B cell (primary cell): ENCODE measurements around the gene ADAM12. TPM values are rescaled to one million over a fixed set of nuclear protein-coding genes. Genes with fewer than 3 reads are reported as not detected.

Source experiments
- ATAC-seq: fragments of 200-7000 bp; cut with Tn5 transposase; one replicate; pipeline ENCODE4 v1.10.0; 2021; ENCODE audit warnings: low read depth, mild to moderate bottlenecking, moderate number of reproducible peaks, moderate library complexity
- CTCF ChIA-PET: fragments of 350-600 bp; sonication (Branson Sonifier 250); formaldehyde crosslinking; loops from one replicate; lab custom pipeline; 2021; ENCODE audit warnings: antibody characterized with exemption, inconsistent platforms; lab: Charles Lee
- POLR2A ChIA-PET: fragments of 350-600 bp; sonication (Branson Sonifier 250); formaldehyde crosslinking; loops from one replicate; lab custom pipeline; 2021; ENCODE audit warnings: antibody characterized with exemption; lab: Charles Lee
- DNase-seq: peaks from one replicate; pipeline ENCODE4 v3.0.0; 2013
- H2AFZ ChIP-seq: 2 replicates; pipeline ENCODE4 v1.6.1; 2012; ENCODE audit warnings: mild to moderate bottlenecking, low read depth, low read length; ENCODE audit not compliant: insufficient read depth, poor library complexity, severe bottlenecking
- H3K27ac ChIP-seq, 2 donors: 1 replicate in 1 of 2; 2 replicates in 1 of 2; pipeline ENCODE4 v1.5.1; 2012 to 2013; ENCODE audit warnings: low read length in 2 of 2, mild to moderate bottlenecking in 2 of 2, moderate library complexity in 1 of 2
- H3K27me3 ChIP-seq, 4 experiments: fragments of 200-600 bp in 1 of 4; sonication (generic) in 1 of 4; replicated peaks in 1 of 4; 1 replicate in 2 of 4; 2 replicates in 2 of 4; pipeline versions ENCODE4 v1.6.1 to v1.7.0; 2013 to 2016; ENCODE audit warnings: low read length in 3 of 4, mild to moderate bottlenecking in 2 of 4, mixed read lengths in 1 of 4, moderate library complexity in 1 of 4; ENCODE audit not compliant: insufficient read depth in 4 of 4, control insufficient read depth in 3 of 4; ENCODE audit errors: control extremely low read depth in 1 of 4
- H3K36me3 ChIP-seq, 2 experiments: replicated peaks in 1 of 2; 1 replicate in 1 of 2; 2 replicates in 1 of 2; pipeline versions ENCODE4 v1.6.1 to v1.7.1; 2013; ENCODE audit warnings: low read length in 1 of 2; ENCODE audit not compliant: insufficient read depth in 2 of 2, control insufficient read depth in 1 of 2; ENCODE audit errors: control extremely low read depth in 1 of 2, extremely low read depth in 1 of 2
- H3K4me1 ChIP-seq, 2 donors: fragments of 200-600 bp in 1 of 2; sonication (generic) in 1 of 2; 1 replicate in 1 of 2; 2 replicates in 1 of 2; pipeline versions ENCODE4 v1.5.1 to v1.6.1; 2013 to 2017; ENCODE audit warnings: low read length in 2 of 2; ENCODE audit not compliant: control insufficient read depth in 2 of 2, insufficient read depth in 2 of 2
- H3K4me2 ChIP-seq: replicated peaks from 2 replicates; pipeline ENCODE3; 2012; ENCODE audit warnings: mild to moderate bottlenecking, low read depth, low read length; ENCODE audit not compliant: poor library complexity, severe bottlenecking
- H3K4me3 ChIP-seq, 5 experiments: fragments of 200-600 bp in 1 of 5; sonication (generic) in 1 of 5; 1 replicate in 3 of 5; 2 replicates in 2 of 5; pipeline versions ENCODE4 v1.5.1 to v1.7.0; 2011 to 2016; ENCODE audit warnings: low read length in 4 of 5, mild to moderate bottlenecking in 4 of 5, low read depth in 2 of 5, control low read depth in 1 of 5, moderate library complexity in 1 of 5; ENCODE audit not compliant: insufficient read depth in 1 of 5; ENCODE audit errors: control extremely low read depth in 1 of 5, extremely low read depth in 1 of 5
- H3K79me2 ChIP-seq: fragments of 200-600 bp; sonication (generic); one replicate; pipeline ENCODE4 v1.6.0; 2016; ENCODE audit warnings: low read length; ENCODE audit not compliant: control insufficient read depth, insufficient read depth
- H3K9ac ChIP-seq: fragments of 200-600 bp; sonication (generic); 2 replicates; pipeline ENCODE4 v1.6.1; 2017; ENCODE audit warnings: mild to moderate bottlenecking, low read length, moderate library complexity
- H3K9me3 ChIP-seq, 3 donors: one replicate each; pipeline versions ENCODE4 v1.6.1 to v1.7.1; 2013; ENCODE audit warnings: low read length in 2 of 3; ENCODE audit not compliant: control insufficient read depth in 2 of 3, insufficient read depth in 1 of 3; ENCODE audit errors: control extremely low read depth in 1 of 3
- H4K20me1 ChIP-seq: 2 replicates; pipeline ENCODE4 v1.6.0; 2012; ENCODE audit warnings: mild to moderate bottlenecking, low read length; ENCODE audit not compliant: insufficient read depth, control insufficient read depth, poor library complexity, severe bottlenecking
- H3K27ac Mint-ChIP-seq: one replicate; pipeline ENCODE4 v1.8.0; 2021; ENCODE audit warnings: mixed read lengths
- H3K27me3 Mint-ChIP-seq: one replicate; pipeline ENCODE4 v1.8.0; 2021; ENCODE audit warnings: mixed read lengths
- H3K4me1 Mint-ChIP-seq: one replicate; pipeline ENCODE4 v1.8.0; 2021; ENCODE audit warnings: mixed read lengths
- H3K4me3 Mint-ChIP-seq: one replicate; pipeline ENCODE4 v1.8.0; 2021; ENCODE audit warnings: mixed read lengths
- H3K9me3 Mint-ChIP-seq: one replicate; pipeline ENCODE4 v1.8.0; 2022; ENCODE audit warnings: mixed read lengths; ENCODE audit not compliant: insufficient read depth
- EZH2 ChIP-seq: IDR thresholded peaks from 2 replicates; pipeline ENCODE4 v1.6.1; 2012; ENCODE audit warnings: borderline replicate concordance, low read depth, mild to moderate bottlenecking, moderate library complexity, low read length; ENCODE audit not compliant: insufficient read depth, poor library complexity, severe bottlenecking
- WGBS: methylation state at CpG from one replicate; pipeline ENCODE4 v1.1.5; 2013; ENCODE audit warnings: missing lambda C conversion rate; ENCODE audit not compliant: insufficient coverage; 5-methylcytosine and 5-hydroxymethylcytosine counted together
- intact Hi-C: fragments of 100-400 bp; cut with micrococcal nuclease; formaldehyde crosslinking; loops from one replicate; pipeline ENCODE4 v1.10.0; 2022
- polyA plus RNA-seq: library from polyadenylated mRNA; depleted of rRNA; stranded (reverse); fragments of >200 nt; gene quantifications from 2 replicates; pipeline ENCODE4 v1.2.3, GENCODE V29; 2012
- total RNA-seq, 2 donors: library from RNA; stranded (reverse); fragments of 120-200 nt in 1 of 2; gene quantifications; 1 replicate in 1 of 2; 2 replicates in 1 of 2; pipeline versions ENCODE4 v1.2.3 to v1.2.4, GENCODE V29; 2013 to 2022
- TF ChIP-seq, protein P1 (sequence below): fragments of 200-600 bp; IDR thresholded peaks from one replicate; pipeline ENCODE4 v1.8.0; 2022; ENCODE audit warnings: antibody characterized with exemption, mild to moderate bottlenecking

ADAM12 gene
- total and polyA plus RNA-seq, 2 donors (not counting 1 experiment from before 2014, with no cell fraction given) = 0.01 to 0.22 TPM

DNA sequence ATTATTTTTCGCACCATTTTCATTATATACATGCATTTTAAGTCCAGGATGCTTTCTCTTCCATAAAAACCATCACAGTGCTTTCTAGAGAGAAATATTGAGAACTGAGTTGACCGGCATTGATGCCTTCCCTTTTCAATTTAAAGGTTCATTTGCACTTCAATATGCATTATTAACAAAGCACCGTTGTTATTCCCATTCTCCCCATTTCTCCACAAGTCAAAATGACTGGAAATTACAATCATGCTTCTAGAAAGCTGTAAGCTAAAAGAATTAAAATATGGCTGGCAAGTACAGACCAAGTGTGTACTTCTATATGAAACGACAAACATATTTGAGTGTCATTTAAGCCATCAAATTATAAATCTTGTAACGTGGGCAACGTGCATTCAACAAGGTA lies 272.4 kb downstream of the ADAM12 start:
- Histone ChIP-seq H3K4me1 (no peaks in the 10 kb centered on the region), H3K9me3 (no peaks in the 10 kb centered on the region), H3K9ac (no peak overlapping the region), H3K27me3 (peaks cover 0 to 4% (median 0%) of the 10 kb centered on the region in 4 experiments), H3K4me2 (no peak overlapping the region), H3K4me3 (no peak overlapping the region), H3K36me3 (no peaks in the 10 kb centered on the region), H3K27ac (no peak overlapping the region), H2AFZ (no peak overlapping the region), H3K79me2 (no peaks in the 10 kb centered on the region), H4K20me1 (no peaks in the 10 kb centered on the region)
- ChIA-PET CTCF (no interaction called here), POLR2A (no interaction called here)
- no peak for DNase-seq
- Mint-ChIP-seq H3K4me1 (no peaks in the 10 kb centered on the region), H3K9me3 (no peaks in the 10 kb centered on the region), H3K27me3 (peaks cover 18% of the 10 kb centered on the region), H3K27ac (no peak overlapping the region), H3K4me3 (no peak overlapping the region)
- intact Hi-C loops = no loop called here
- TF ChIP-seq EZH2 = no peak
- TF ChIP-seq, protein P1, sequence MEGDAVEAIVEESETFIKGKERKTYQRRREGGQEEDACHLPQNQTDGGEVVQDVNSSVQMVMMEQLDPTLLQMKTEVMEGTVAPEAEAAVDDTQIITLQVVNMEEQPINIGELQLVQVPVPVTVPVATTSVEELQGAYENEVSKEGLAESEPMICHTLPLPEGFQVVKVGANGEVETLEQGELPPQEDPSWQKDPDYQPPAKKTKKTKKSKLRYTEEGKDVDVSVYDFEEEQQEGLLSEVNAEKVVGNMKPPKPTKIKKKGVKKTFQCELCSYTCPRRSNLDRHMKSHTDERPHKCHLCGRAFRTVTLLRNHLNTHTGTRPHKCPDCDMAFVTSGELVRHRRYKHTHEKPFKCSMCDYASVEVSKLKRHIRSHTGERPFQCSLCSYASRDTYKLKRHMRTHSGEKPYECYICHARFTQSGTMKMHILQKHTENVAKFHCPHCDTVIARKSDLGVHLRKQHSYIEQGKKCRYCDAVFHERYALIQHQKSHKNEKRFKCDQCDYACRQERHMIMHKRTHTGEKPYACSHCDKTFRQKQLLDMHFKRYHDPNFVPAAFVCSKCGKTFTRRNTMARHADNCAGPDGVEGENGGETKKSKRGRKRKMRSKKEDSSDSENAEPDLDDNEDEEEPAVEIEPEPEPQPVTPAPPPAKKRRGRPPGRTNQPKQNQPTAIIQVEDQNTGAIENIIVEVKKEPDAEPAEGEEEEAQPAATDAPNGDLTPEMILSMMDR = no peak
- no peak for ATAC-seq
- 94% methylated on average over 3 of the region's 6 CpGs for WGBS

DNA sequence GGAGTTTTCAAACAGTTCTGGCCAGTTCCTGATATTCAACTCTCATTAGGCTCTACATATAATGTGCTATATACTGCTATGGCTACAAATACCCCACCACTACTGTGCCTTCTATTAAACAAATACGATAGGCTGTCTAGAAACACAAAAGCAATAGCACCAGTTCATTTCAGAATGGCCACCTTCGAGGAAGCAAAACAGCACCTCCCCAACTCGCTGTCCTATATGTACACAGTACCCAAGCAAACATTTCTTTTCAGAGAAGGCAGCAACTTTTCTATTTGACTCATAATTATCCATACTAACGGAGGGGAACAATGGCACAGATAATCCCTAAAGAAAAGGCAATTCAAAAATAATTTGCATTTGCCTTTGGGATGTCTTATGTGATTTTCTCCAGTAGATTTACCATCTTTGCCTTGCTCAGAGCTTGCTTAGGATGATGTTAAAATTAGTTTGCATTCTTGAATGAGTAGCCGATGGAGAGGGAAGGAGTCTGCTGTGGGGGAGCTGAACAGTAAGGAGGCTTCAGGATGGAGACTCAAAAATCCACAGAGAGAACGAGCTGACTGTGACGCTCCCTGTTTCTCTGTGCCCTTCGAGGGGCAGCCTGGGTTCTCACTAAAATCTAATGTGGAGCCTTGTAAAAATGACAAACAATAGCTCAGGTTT lies 273.3 kb downstream of the ADAM12 start:
- Mint-ChIP-seq H3K27ac (no peak overlapping the region), H3K9me3 (no peaks in the 10 kb centered on the region), H3K27me3 (peaks cover 23% of the 10 kb centered on the region), H3K4me3 (no peak overlapping the region), H3K4me1 (peaks cover 2% of the 10 kb centered on the region)
- DNase-seq (no peak), ATAC-seq (no peak)
- ChIA-PET CTCF (no interaction called here), POLR2A (no interaction called here)
- TF ChIP-seq, protein P1 = no peak
- TF ChIP-seq EZH2 = no peak
- no peaks in the 10 kb centered on the region for H3K79me2 ChIP-seq
- 94% methylated on average over 4 of the region's 8 CpGs for WGBS
- H3K4me3 ChIP-seq = no peak overlapping the region
- H2AFZ ChIP-seq = no peak overlapping the region
- H3K4me1 ChIP-seq = no peaks in the 10 kb centered on the region
- no peak overlapping the region for H3K9ac ChIP-seq
- intact Hi-C loops = no loop called here
- peaks cover 0 to 4% (median 0%) of the 10 kb centered on the region in 4 experiments for H3K27me3 ChIP-seq
- H3K4me2 ChIP-seq = no peak overlapping the region
- no peaks in the 10 kb centered on the region for H4K20me1 ChIP-seq
- no peaks in the 10 kb centered on the region for H3K36me3 ChIP-seq
- H3K9me3 ChIP-seq = no peaks in the 10 kb centered on the region
- H3K27ac ChIP-seq = no peak overlapping the region
